Small intestine (tissue), 7 donors: ENCODE results near the gene LEKR1. TPM values are rescaled to one million over a fixed set of nuclear protein-coding genes. Genes with fewer than 3 reads are reported as not detected.
A peak's percentile ranks its signal among the peaks of the same experiment; 100 is the strongest.

Source experiments
- DNase-seq, 2 donors: peaks; one replicate each; pipeline versions ENCODE4 v3.0.0 to v3.0.0-alpha.2; 2013
- FAIRE-seq: peaks from 2 replicates; lab custom pipeline; 2012; peaks lifted over from hg19 to GRCh38; lab: Jason Lieb, UNC
- H3K27ac ChIP-seq, 3 donors: one replicate each; pipeline ENCODE4 v1.5.1; 2013; ENCODE audit warnings: low read length in 2 of 3, mild to moderate bottlenecking in 2 of 3, control low read depth in 1 of 3, inconsistent platforms in 1 of 3, low read depth in 1 of 3, moderate library complexity in 1 of 3
- H3K27me3 ChIP-seq, 3 donors: one replicate each; pipeline ENCODE4 v1.6.1; 2013; ENCODE audit warnings: low read length in 3 of 3, inconsistent platforms in 1 of 3; ENCODE audit not compliant: control insufficient read depth in 3 of 3, insufficient read depth in 3 of 3
- H3K36me3 ChIP-seq, 3 donors: one replicate each; pipeline ENCODE4 v1.6.1; 2013; ENCODE audit warnings: low read length in 3 of 3, inconsistent platforms in 1 of 3, low read depth in 1 of 3, mild to moderate bottlenecking in 1 of 3, moderate library complexity in 1 of 3; ENCODE audit not compliant: control insufficient read depth in 3 of 3, insufficient read depth in 2 of 3
- H3K4me1 ChIP-seq, 3 donors: one replicate each; pipeline ENCODE4 v1.6.1; 2013; ENCODE audit warnings: low read length in 2 of 3, inconsistent platforms in 1 of 3, low read depth in 1 of 3, mild to moderate bottlenecking in 1 of 3, moderate library complexity in 1 of 3; ENCODE audit not compliant: control insufficient read depth in 3 of 3, insufficient read depth in 2 of 3
- H3K4me3 ChIP-seq, 3 donors: one replicate each; pipeline ENCODE4 v1.5.1; 2013; ENCODE audit warnings: low read length in 3 of 3, control low read depth in 1 of 3, inconsistent platforms in 1 of 3, low read depth in 1 of 3, mild to moderate bottlenecking in 1 of 3, moderate library complexity in 1 of 3
- H3K9me3 ChIP-seq, 2 donors: one replicate each; pipeline ENCODE4 v1.6.1; 2013; ENCODE audit warnings: low read depth in 1 of 2, low read length in 1 of 2; ENCODE audit not compliant: control insufficient read depth in 2 of 2, insufficient read depth in 1 of 2
- WGBS, 3 donors: extraction: QIAGEN DNeasy Blood & Tissue Kit; methylation state at CpG; one replicate each; pipeline ENCODE4 v1.1.7; 2013; 5-methylcytosine and 5-hydroxymethylcytosine counted together
- polyA plus RNA-seq, 4 donors: library from polyadenylated mRNA; stranded (reverse) in 3 of 4; unstranded in 1 of 4; fragments of 200-250 nt in 3 of 4; fragments of 120-200 nt in 1 of 4; gene quantifications; one replicate each; pipeline versions ENCODE4 v1.2.1 to v1.2.3, GENCODE V29; 2013
- donor health status: healthy with polysubstance abuse.
- donor health status: control.
- donor health status: control.
- donor health status: Bipolar disorder and iron deficiency.
- donor health status: healthy.

The LEKR1 gene
- polyA plus RNA-seq, 4 donors, result 0.63 to 2.5 TPM; not detected in 2

DNA sequence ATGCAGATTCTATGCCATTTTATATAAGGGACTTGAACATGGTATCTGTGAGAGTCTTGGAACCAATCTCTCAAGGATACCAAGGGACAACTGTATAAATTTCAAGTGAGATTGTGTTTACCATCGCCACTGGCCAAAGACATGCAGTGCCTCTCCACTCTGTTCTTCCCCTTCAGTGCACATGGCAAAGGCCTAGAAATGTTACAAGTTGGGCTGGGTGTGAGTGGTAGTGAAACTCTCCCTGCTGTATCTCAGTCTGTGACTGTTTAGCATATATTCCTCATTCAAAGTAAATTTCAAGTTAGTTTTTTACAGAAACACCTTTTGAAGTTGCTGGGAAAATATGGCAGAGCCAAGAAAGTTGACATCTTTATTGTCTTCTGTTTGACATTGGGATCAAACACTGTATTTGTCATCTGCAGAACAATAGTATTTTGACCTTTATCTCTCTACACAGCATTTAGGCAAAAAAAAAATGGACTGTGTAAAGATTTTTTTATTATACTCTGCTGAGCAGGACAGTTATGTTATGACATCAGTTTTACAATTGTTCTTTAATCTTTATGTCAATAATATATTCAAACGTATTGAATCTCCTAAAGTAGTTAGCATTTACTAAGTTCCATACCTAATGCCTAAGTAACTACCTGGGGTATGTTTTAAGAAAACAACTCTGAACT, 232.4 kb downstream of the LEKR1 start:
- no peak for FAIRE-seq
- no peaks in the 10 kb centered on the region for H3K36me3 ChIP-seq
- H3K4me3 ChIP-seq, result no peak overlapping the region
- H3K27me3 ChIP-seq, result no peaks in the 10 kb centered on the region
- H3K4me1 ChIP-seq, result no peaks in the 10 kb centered on the region
- DNase-seq, result no peak
- WGBS, 3 donors, result 49 to 64% (median 61%) methylated on average over 2 of the region's 2 CpGs
- H3K9me3 ChIP-seq, result no peaks in the 10 kb centered on the region
- H3K27ac ChIP-seq, result no peak overlapping the region

DNA sequence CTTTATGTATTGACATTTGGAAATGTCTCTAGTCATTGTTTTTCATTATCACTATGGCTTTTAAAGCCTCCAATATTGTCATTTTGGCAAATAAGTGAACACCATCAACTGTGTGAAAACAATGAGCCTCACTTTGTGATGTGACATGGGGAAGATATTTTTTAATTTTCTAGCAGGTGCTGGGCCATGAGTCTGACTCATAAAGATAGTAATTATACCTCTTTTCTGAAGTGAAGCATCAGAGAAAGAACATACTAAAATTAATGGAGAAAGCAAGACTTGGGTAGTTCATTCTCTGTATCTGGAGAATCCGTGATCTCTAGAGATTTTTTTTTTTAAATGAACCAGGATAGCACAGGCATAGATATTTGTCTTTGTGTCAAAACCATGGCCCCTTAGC, 233.0 kb downstream of the LEKR1 start:
- no peak for DNase-seq
- H3K4me3 ChIP-seq, result no peak overlapping the region
- no peaks in the 10 kb centered on the region for H3K9me3 ChIP-seq
- H3K4me1 ChIP-seq, result no peaks in the 10 kb centered on the region
- FAIRE-seq, result no peak
- WGBS, 3 donors, result 86 to 96% (median 94%) methylated on average over 1 of the region's 1 CpG
- H3K27me3 ChIP-seq, result no peaks in the 10 kb centered on the region
- no peaks in the 10 kb centered on the region for H3K36me3 ChIP-seq
- H3K27ac ChIP-seq, result no peak overlapping the region

DNA sequence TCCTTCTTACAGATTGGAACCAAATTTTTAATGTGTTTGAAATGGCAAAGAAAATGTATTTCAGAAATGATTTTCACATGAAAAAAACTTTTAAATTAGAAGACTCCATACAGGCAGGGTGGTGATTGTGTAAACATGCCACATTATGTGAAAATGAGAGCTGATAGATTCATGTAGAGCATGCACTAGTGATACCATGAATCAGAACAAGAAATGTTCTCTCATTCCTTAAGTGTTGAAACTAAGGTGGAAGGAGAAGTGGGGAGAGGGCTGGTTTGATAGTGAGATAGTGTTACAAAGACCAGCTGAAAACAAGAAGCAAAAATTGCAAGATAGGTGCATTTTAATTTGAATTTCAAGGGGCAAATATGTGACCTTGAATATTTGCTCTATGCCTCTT, 233.5 kb downstream of the LEKR1 start:
- Histone ChIP-seq H3K27ac (no peak overlapping the region), H3K4me3 (no peak overlapping the region), H3K4me1 (no peaks in the 10 kb centered on the region), H3K27me3 (no peaks in the 10 kb centered on the region), H3K36me3 (no peaks in the 10 kb centered on the region), H3K9me3 (no peaks in the 10 kb centered on the region)
- no peak for FAIRE-seq
- no peak for DNase-seq

DNA sequence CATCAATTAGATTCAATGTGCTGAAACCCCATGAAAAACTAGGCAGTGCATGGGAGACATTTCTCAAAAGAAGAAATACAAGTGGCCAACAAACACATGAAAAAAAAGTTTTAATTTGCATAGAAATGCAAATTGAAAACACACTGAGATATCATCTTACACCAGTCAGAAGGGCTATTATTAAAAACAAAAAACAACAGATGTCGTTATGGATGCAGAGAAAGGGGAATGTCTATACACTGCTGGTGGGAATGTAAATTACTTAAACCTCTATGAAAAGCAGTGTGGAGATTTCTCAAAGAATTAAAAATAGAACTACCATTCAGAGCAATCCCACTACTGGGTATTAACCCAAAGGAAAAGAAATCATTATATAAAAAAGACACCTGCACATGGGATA, 235.1 kb downstream of the LEKR1 start:
- WGBS, 3 donors, result 66 to 89% (median 76%) methylated on average over 1 of the region's 1 CpG
- no peaks in the 10 kb centered on the region for H3K4me1 ChIP-seq
- FAIRE-seq (no peak), DNase-seq (no peak)
- H3K27me3 ChIP-seq, result no peaks in the 10 kb centered on the region
- H3K36me3 ChIP-seq, result no peaks in the 10 kb centered on the region
- H3K9me3 ChIP-seq, result no peaks in the 10 kb centered on the region
- H3K27ac ChIP-seq, result no peak overlapping the region
- H3K4me3 ChIP-seq, result no peak overlapping the region

DNA sequence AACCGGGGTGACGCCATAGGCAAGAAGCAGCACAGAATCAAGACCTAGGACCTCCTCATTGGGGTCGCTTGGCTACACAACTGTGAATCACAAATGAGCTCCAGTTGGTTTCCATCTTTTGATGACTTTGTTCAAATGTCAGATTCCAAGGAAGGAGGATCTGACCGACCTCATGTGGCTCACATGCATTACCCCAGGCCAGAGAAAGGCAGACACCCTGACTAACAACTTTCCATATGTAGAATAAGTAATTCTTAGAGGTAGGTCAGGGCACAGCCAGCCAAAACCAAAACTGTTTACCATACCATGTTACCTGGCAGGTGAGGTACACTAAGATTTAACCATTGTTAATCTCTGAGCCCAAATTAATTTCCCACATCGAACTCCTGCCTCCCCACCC, 237.3 kb downstream of the LEKR1 start:
- H3K27ac ChIP-seq, result no peak overlapping the region
- WGBS, 3 donors, result 72 to 81% (median 80%) methylated on average over 5 of the region's 5 CpGs
- FAIRE-seq, result no peak

DNA sequence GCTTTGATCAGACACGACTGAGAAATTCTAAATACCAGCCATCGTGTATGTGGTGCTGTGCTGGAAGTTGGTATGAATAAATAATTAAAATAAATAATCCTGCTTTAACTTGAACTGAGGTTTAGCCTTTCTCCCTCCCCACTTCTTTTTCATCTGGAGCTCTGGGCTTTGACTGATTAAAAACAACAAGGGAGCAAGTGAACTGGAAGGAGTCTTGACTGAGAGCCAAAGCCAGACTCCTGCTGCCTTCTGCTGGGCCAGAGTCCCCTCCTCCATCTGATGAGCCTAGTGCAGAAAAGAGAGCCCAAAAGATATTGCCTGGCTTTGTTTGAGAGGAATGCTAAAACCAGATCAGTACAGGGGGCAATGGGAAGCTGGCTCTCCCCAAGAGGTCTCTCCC, 237.8 kb downstream of the LEKR1 start:
- no peak for DNase-seq
- Histone ChIP-seq H3K36me3 (no peaks in the 10 kb centered on the region), H3K4me3 (no peak overlapping the region), H3K9me3 (no peaks in the 10 kb centered on the region), H3K27me3 (no peaks in the 10 kb centered on the region), H3K27ac (no peak overlapping the region), H3K4me1 (no peaks in the 10 kb centered on the region)
- no peak for FAIRE-seq
- 66 to 83% (median 71%) methylated on average over 2 of the region's 2 CpGs for WGBS, 3 donors

More for the DNA sequence above, 237.3 kb downstream of the LEKR1 start:
- Histone ChIP-seq H3K27me3 (no peaks in the 10 kb centered on the region), H3K9me3 (no peaks in the 10 kb centered on the region), H3K4me1 (no peaks in the 10 kb centered on the region), H3K36me3 (no peaks in the 10 kb centered on the region), H3K4me3 (no peak overlapping the region)
- no peak for DNase-seq

DNA sequence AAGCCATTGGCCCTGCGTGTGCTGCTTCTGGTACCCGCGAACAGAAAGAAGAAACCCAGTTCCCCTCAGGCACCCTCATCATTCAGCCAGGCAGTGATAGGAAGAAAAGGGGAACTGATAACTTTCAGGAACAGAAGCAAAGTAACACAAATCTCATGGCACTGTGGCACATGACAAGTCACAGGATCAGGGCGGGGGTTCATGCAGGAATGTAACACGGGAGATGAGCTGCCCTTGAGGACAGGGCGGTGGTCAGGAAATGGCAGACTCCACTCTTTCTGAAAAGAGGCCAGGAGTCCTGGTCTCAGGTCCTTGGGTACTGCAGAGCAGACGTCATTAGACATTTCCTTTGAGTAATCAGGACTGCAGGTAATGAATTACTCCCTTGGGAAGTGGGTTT, 238.2 kb downstream of the LEKR1 start:
- H3K36me3 ChIP-seq, result no peaks in the 10 kb centered on the region
- FAIRE-seq (no peak), DNase-seq (peak in 1 of 2 donors; percentile 35)
- WGBS, 3 donors, result 74 to 88% (median 80%) methylated on average over 7 of the region's 7 CpGs
- H3K27me3 ChIP-seq, result no peaks in the 10 kb centered on the region
- no peak overlapping the region for H3K27ac ChIP-seq
- no peaks in the 10 kb centered on the region for H3K4me1 ChIP-seq
- no peaks in the 10 kb centered on the region for H3K9me3 ChIP-seq
- no peak overlapping the region for H3K4me3 ChIP-seq

DNA sequence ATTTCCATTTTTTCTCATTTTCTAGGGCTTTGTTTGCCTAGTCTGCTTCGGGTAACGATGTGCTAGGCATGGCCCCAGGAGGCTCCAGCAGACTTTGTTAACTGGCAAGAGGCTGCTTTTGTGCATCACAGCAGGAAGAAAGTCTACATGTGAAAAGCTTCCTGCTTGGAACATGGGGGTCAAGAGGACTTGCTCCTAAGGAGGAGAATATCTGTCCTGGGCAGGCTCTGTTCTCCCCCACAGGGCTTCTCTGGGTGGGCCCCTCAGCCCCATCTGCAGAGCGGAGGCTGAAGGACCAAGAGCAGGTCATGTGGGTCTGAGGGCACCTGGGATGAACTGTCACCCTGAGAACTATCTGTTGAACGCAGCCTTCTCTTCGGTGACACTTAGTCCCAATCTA, 239.0 kb downstream of the LEKR1 start:
- FAIRE-seq, result no peak
- no peak overlapping the region for H3K27ac ChIP-seq
- no peaks in the 10 kb centered on the region for H3K27me3 ChIP-seq
- WGBS, 3 donors, result 89 to 91% (median 91%) methylated on average over 5 of the region's 5 CpGs
- H3K4me1 ChIP-seq, result no peaks in the 10 kb centered on the region
- no peak overlapping the region for H3K4me3 ChIP-seq
- DNase-seq, result no peak
- no peaks in the 10 kb centered on the region for H3K9me3 ChIP-seq
- no peaks in the 10 kb centered on the region for H3K36me3 ChIP-seq
